Fibroblast of skin of back (primary cell): ENCODE measurements around the gene KCNIP1. TPM values are rescaled to one million over a fixed set of nuclear protein-coding genes. Genes with fewer than 3 reads are reported as not detected.
A peak's percentile ranks its signal among the peaks of the same experiment; 100 is the strongest.

Source experiments
- DNase-seq: peaks from one replicate; pipeline ENCODE4 v3.0.0-alpha.2; 2013
- polyA plus RNA-seq, 2 experiments: library from polyadenylated mRNA; unstranded; fragments of 120-200 nt; gene quantifications; one replicate each; pipeline ENCODE4 v1.2.1, GENCODE V29; 2013; ENCODE audit not compliant: insufficient read length in 2 of 2

The KCNIP1 gene
- 0.14 TPM for polyA plus RNA-seq (2013, experiment 1 of 2; ENCODE audit: insufficient read length)
- polyA plus RNA-seq (2013, experiment 2 of 2; ENCODE audit: insufficient read length) = 0.84 TPM

GRCh38 chr5:170503990-170504596 lies at the start of gene KCNIP1:
Gene KCNIP1, plus strand, starts transcription at chr5:170504020.
- peak; percentile 28 for DNase-seq

GRCh38 chr5:170463426-170463825 lies 40.4 kb upstream of the KCNIP1 start:
- DNase-seq = no peak

GRCh38 chr5:170464280-170465127 lies 39.3 kb upstream of the KCNIP1 start:
- DNase-seq = no peak

- no peak for DNase-seq
Observed at GRCh38 chr5:170466553-170466952, 37.3 kb upstream of the KCNIP1 start.

GRCh38 chr5:170466988-170467707 lies 36.7 kb upstream of the KCNIP1 start:
- DNase-seq = peak; percentile 92

- no peak for DNase-seq
Observed at GRCh38 chr5:170468633-170469285, 35.1 kb upstream of the KCNIP1 start.

- no peak for DNase-seq
Observed at GRCh38 chr5:170469414-170469813, 34.4 kb upstream of the KCNIP1 start.

GRCh38 chr5:170470275-170470674 lies 33.5 kb upstream of the KCNIP1 start:
- DNase-seq = no peak

GRCh38 chr5:170470808-170471404 lies 32.9 kb upstream of the KCNIP1 start:
- DNase-seq = no peak

GRCh38 chr5:170471551-170472178 lies 32.2 kb upstream of the KCNIP1 start:
- DNase-seq = no peak

GRCh38 chr5:170473642-170474041 lies 30.2 kb upstream of the KCNIP1 start:
- DNase-seq = no peak

GRCh38 chr5:170474489-170475274 lies 29.1 kb upstream of the KCNIP1 start:
- no peak for DNase-seq

- DNase-seq = peak; percentile 23
Observed at GRCh38 chr5:170475294-170476000, 28.4 kb upstream of the KCNIP1 start.

- no peak for DNase-seq
Observed at GRCh38 chr5:170476704-170477103, 27.1 kb upstream of the KCNIP1 start.

GRCh38 chr5:170477906-170478305 lies 25.9 kb upstream of the KCNIP1 start:
- DNase-seq = no peak

GRCh38 chr5:170478306-170478705 lies 25.5 kb upstream of the KCNIP1 start:
- DNase-seq = no peak

GRCh38 chr5:170479484-170479883 lies 24.3 kb upstream of the KCNIP1 start:
- DNase-seq = peak; percentile 78

GRCh38 chr5:170480260-170480659 lies 23.6 kb upstream of the KCNIP1 start:
- no peak for DNase-seq

GRCh38 chr5:170481849-170482248 lies 22.0 kb upstream of the KCNIP1 start:
- DNase-seq = no peak

- DNase-seq = no peak
Observed at GRCh38 chr5:170482511-170482910, 21.3 kb upstream of the KCNIP1 start.
